SK-N-SH (cell line): ENCODE measurements around the gene RHOH. TPM values are rescaled to one million over a fixed set of nuclear protein-coding genes. Genes with fewer than 3 reads are reported as not detected.
A peak's percentile ranks its signal among the peaks of the same experiment; 100 is the strongest.

Experiments used
- CTCF ChIA-PET: fragments of 300-600, 350-600 bp; formaldehyde crosslinking; extraction: SDS; loops from one replicate; lab custom pipeline; 2021; lab: Yijun Ruan, JAX
- POLR2A ChIA-PET: fragments of 350-600 bp; sonication (Branson Sonifier 250); formaldehyde crosslinking; extraction: SDS; loops from one replicate; lab custom pipeline; 2020; ENCODE audit warnings: antibody characterized with exemption, inconsistent platforms; lab: Yijun Ruan, JAX
- DNase-seq: peaks from one replicate; pipeline ENCODE4 v3.0.0; 2012
- H2AFZ ChIP-seq: fragments of 200-600 bp; sonication (generic); 2 replicates; pipeline ENCODE4 v1.8.1; 2016; ENCODE audit warnings: antibody characterized with exemption, mild to moderate bottlenecking, low read depth
- H3F3A ChIP-seq: fragments of 200-600 bp; sonication (generic); replicated peaks from 2 replicates; pipeline ENCODE3; 2016; ENCODE audit warnings: antibody characterized with exemption, mild to moderate bottlenecking; ENCODE audit not compliant: insufficient read depth
- H3K27ac ChIP-seq, 2 experiments: fragments of 200-500 bp in 1 of 2; fragments of 200-600 bp in 1 of 2; sonication (Bioruptor generic) in 1 of 2; sonication (generic), shearing (Covaris generic) in 1 of 2; 2 replicates each; pipeline versions ENCODE4 v1.5.1 to v1.6.1; 2014 to 2016; ENCODE audit warnings: low read depth in 2 of 2, inconsistent platforms in 1 of 2, low read length in 1 of 2, mild to moderate bottlenecking in 1 of 2, mixed read lengths in 1 of 2
- H3K27me3 ChIP-seq: fragments of 200-600 bp; sonication (generic), shearing (Covaris generic); 2 replicates; pipeline ENCODE4 v1.6.1; 2016; ENCODE audit warnings: mixed run types; ENCODE audit not compliant: insufficient read depth
- H3K36me3 ChIP-seq, 2 experiments: fragments of 200-500 bp in 1 of 2; fragments of 200-600 bp in 1 of 2; sonication (Bioruptor generic) in 1 of 2; sonication (generic) in 1 of 2; replicated peaks in 1 of 2; 2 replicates each; pipeline versions ENCODE3 to v1.5.1; 2014 to 2016; ENCODE audit warnings: low read length in 1 of 2, mild to moderate bottlenecking in 1 of 2; ENCODE audit not compliant: insufficient read depth in 2 of 2, control insufficient read depth in 1 of 2
- H3K4me1 ChIP-seq, 2 experiments: fragments of 200-500 bp in 1 of 2; fragments of 200-600 bp in 1 of 2; sonication (Bioruptor generic) in 1 of 2; sonication (generic), shearing (Covaris generic) in 1 of 2; 2 replicates each; pipeline versions ENCODE4 v1.5.1 to v1.6.1; 2014 to 2016; ENCODE audit warnings: low read depth in 1 of 2, low read length in 1 of 2, mixed run types in 1 of 2; ENCODE audit not compliant: insufficient read depth in 2 of 2, control insufficient read depth in 1 of 2
- H3K4me2 ChIP-seq: fragments of 200-600 bp; sonication (generic), shearing (Covaris generic); 2 replicates; pipeline ENCODE4 v1.6.1; 2017; ENCODE audit warnings: mixed run types
- H3K4me3 ChIP-seq, 2 experiments: fragments of 200-500 bp in 1 of 2; fragments of 200-600 bp in 1 of 2; sonication (Bioruptor generic) in 1 of 2; sonication (generic), shearing (Covaris generic) in 1 of 2; 2 replicates each; pipeline versions ENCODE4 v1.5.1 to v1.8.1; 2014 to 2016; ENCODE audit warnings: low read depth in 2 of 2, inconsistent platforms in 1 of 2, low read length in 1 of 2, mild to moderate bottlenecking in 1 of 2, mixed read lengths in 1 of 2, moderate library complexity in 1 of 2
- H3K79me2 ChIP-seq: fragments of 200-600 bp; sonication (generic); 2 replicates; pipeline ENCODE4 v1.8.1; 2017; ENCODE audit warnings: mild to moderate bottlenecking; ENCODE audit not compliant: insufficient read depth
- H3K9ac ChIP-seq: fragments of 200-600 bp; sonication (generic); 2 replicates; pipeline ENCODE4 v1.6.1; 2017; ENCODE audit warnings: mixed run types
- H3K9me2 ChIP-seq: fragments of 200-600 bp; sonication (generic); 2 replicates; pipeline ENCODE4 v1.6.1; 2017; ENCODE audit warnings: mixed run types
- H3K9me3 ChIP-seq: fragments of 200-600 bp; sonication (generic); 2 replicates; pipeline ENCODE4 v1.6.1; 2017; ENCODE audit warnings: mixed run types, mild to moderate bottlenecking, moderate library complexity
- H4K20me1 ChIP-seq: fragments of 200-600 bp; sonication (generic); 2 replicates; pipeline ENCODE4 v1.6.1; 2017; ENCODE audit warnings: mild to moderate bottlenecking, mixed run types; ENCODE audit not compliant: insufficient read depth
- ELF1 ChIP-seq: IDR thresholded peaks from 2 replicates; pipeline ENCODE4 v1.4.0; 2012
- FOXJ3 ChIP-seq: sonication (generic); formaldehyde crosslinking; IDR thresholded peaks from 2 replicates; pipeline ENCODE4 v1.5.1; 2020; ENCODE audit warnings: mild to moderate bottlenecking, missing genetic modification reagents
- FOXM1 ChIP-seq: IDR thresholded peaks from 2 replicates; pipeline ENCODE4 v1.4.0; 2012; ENCODE audit warnings: low read depth, mild to moderate bottlenecking
- IRF3 ChIP-seq: fragments of 150-350 bp; IDR thresholded peaks from 2 replicates; pipeline ENCODE4 v1.6.1; 2016; ENCODE audit warnings: mild to moderate bottlenecking, low read depth, low read length
- MXI1 ChIP-seq: IDR thresholded peaks from 2 replicates; pipeline ENCODE4 v1.6.1; 2012; ENCODE audit warnings: mild to moderate bottlenecking, low read depth, low read length, improper control_type of control experiment
- PBX3 ChIP-seq: IDR thresholded peaks from 2 replicates; pipeline ENCODE4; 2012
- RCOR1 ChIP-seq: fragments of 150-350 bp; IDR thresholded peaks from 2 replicates; pipeline ENCODE4 v1.6.1; 2017; ENCODE audit warnings: antibody characterized with exemption, low read length
- RFX5 ChIP-seq: IDR thresholded peaks from 2 replicates; pipeline ENCODE4 v1.6.1; 2012; ENCODE audit warnings: mild to moderate bottlenecking, improper control_type of control experiment, low read length
- SIN3A ChIP-seq: IDR thresholded peaks from 2 replicates; pipeline ENCODE4 v1.6.1; 2012; ENCODE audit warnings: low read depth, mild to moderate bottlenecking, low read length, moderate library complexity, borderline replicate concordance
- SMC3 ChIP-seq: IDR thresholded peaks from 2 replicates; pipeline ENCODE4 v1.6.1; 2012; ENCODE audit warnings: low read depth, low read length, improper control_type of control experiment
- WGBS: methylation state at CpG from one replicate; pipeline ENCODE4 v1.1.6; 2017; ENCODE audit warnings: low lambda C conversion rate; 5-methylcytosine and 5-hydroxymethylcytosine counted together
- polyA plus RNA-seq, 3 experiments: library from polyadenylated mRNA; depleted of rRNA; stranded (reverse); fragments of >200 nt; gene quantifications; 2 replicates each; pipeline ENCODE4 v1.2.3, GENCODE V29; 2012
- TF ChIP-seq, protein P1 (sequence below): fragments of 150-350 bp; IDR thresholded peaks from 2 replicates; pipeline ENCODE4 v1.6.1; 2017; ENCODE audit warnings: antibody characterized with exemption, low read length, low read depth, borderline replicate concordance

RHOH gene
- polyA plus RNA-seq, 1 of the 3 experiments (the other 2 are of a cell fraction) = not detected

DNA sequence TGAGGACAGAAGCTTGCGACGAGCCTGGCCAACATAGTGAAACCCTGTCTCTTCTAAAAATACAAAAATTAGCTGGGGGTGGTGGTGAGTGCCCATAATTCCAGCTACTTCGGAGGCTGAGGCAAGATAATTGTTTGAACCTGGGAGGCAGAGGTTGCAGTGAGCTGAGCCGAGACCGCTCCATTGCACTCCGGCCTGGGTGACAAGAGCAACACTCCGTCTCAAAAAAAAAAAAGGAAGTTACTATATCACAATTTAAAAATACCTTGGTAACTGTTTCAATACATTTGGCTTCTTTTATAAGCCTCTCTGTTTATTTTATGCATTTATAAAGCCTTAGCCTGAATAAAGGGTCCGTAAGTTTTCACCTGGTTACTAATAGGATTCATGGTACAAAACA lies 91.7 kb downstream of the RHOH start:
- Histone ChIP-seq H3K27me3 (no peaks in the 10 kb centered on the region), H3K4me1 (no peaks in the 10 kb centered on the region), H4K20me1 (no peaks in the 10 kb centered on the region), H3K36me3 (no peaks in the 10 kb centered on the region), H3K79me2 (no peaks in the 10 kb centered on the region), H3K9ac (no peak overlapping the region), H3F3A (no peaks in the 10 kb centered on the region), H3K9me3 (no peaks in the 10 kb centered on the region), H3K4me2 (no peak overlapping the region), H3K27ac (no peak overlapping the region), H2AFZ (no peak overlapping the region), H3K9me2 (no peaks in the 10 kb centered on the region), H3K4me3 (no peak overlapping the region)
- WGBS = 94% methylated on average over 8 of the region's 8 CpGs
- ChIA-PET POLR2A (no interaction called here), CTCF (interaction anchor here (1.9 kb wide), 1 partner anchor 28 kb away, joined by 5 read pairs; no protein-coding TSS in a partner anchor)
- TF ChIP-seq FOXJ3 (CRISPR knock-in tag) = no peak
- no peak for TF ChIP-seq ELF1
- TF ChIP-seq PBX3 = no peak
- no peak for TF ChIP-seq FOXM1
- TF ChIP-seq SIN3A = no peak
- TF ChIP-seq IRF3 = no peak
- no peak for TF ChIP-seq MXI1
- no peak for DNase-seq

- no peak for DNase-seq
- H4K20me1 ChIP-seq = no peaks in the 10 kb centered on the region
- no peak overlapping the region; a peak in 1 of 4 replicates for H3K4me3 ChIP-seq
- no peaks in the 10 kb centered on the region for H3K9me2 ChIP-seq
- H3F3A ChIP-seq = peaks cover 6% of the 10 kb centered on the region
- no peak overlapping the region for H3K4me2 ChIP-seq
- H3K79me2 ChIP-seq = no peaks in the 10 kb centered on the region
- no peak overlapping the region for H3K9ac ChIP-seq
- no peak overlapping the region for H3K27ac ChIP-seq
- no peaks in the 10 kb centered on the region for H3K9me3 ChIP-seq
- WGBS = 83% methylated on average over 7 of the region's 7 CpGs
- H3K36me3 ChIP-seq = no peaks in the 10 kb centered on the region
- TF ChIP-seq RCOR1 (no peak), RFX5 (no peak), IRF3 (no peak), SMC3 (no peak), MXI1 (no peak)
- TF ChIP-seq, protein P1, sequence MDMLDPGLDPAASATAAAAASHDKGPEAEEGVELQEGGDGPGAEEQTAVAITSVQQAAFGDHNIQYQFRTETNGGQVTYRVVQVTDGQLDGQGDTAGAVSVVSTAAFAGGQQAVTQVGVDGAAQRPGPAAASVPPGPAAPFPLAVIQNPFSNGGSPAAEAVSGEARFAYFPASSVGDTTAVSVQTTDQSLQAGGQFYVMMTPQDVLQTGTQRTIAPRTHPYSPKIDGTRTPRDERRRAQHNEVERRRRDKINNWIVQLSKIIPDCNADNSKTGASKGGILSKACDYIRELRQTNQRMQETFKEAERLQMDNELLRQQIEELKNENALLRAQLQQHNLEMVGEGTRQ = no peak
- POLR2A ChIA-PET = no interaction called here
- H3K27me3 ChIP-seq = no peaks in the 10 kb centered on the region
- CTCF ChIA-PET = interaction anchor here (0.8 to 1.9 kb wide), 2 partner anchors 27 to 36 kb away, joined by 3 to 5 read pairs; no protein-coding TSS in a partner anchor
- H2AFZ ChIP-seq = peak overlapping the region; percentile 54; the same call in 1 of the 2 replicates
- H3K4me1 ChIP-seq = no peaks in the 10 kb centered on the region
These were observed 92.7 kb downstream of the RHOH start for GRCh38 chr4:40289366-40290188.
